ENCODE results near the gene ESF1.

GRCh38 chr20:13676682-13677081, 108.0 kb downstream of the ESF1 start:
- TF ChIP-seq CTCF (IDR thresholded peaks at IDR 0.05; ENCODE audit: insufficient read depth, low read length) (no peak), POLR2AphosphoS5 (IDR thresholded peaks at IDR 0.05; ENCODE audit: low read depth) (no peak), REST (IDR thresholded peaks at IDR 0.05; ENCODE audit: insufficient replicate concordance, low read depth) (no peak), GABPA (IDR thresholded peaks at IDR 0.05; ENCODE audit: low read depth) (no peak), SPI1 (IDR thresholded peaks at IDR 0.05; ENCODE audit: borderline replicate concordance, low read depth) (no peak)
